Measurements from ENCODE around the gene ATP11A. TPM values are rescaled to one million over a fixed set of nuclear protein-coding genes. Genes with fewer than 3 reads are reported as not detected.

Gene ATP11A
- total and polyA plus RNA-seq, 9 of the 15 experiments (the other 6 are each of a cell fraction or from before 2014, with no cell fraction given): 0.38 to 34.2 (median 4.2) TPM

- no peak for TF ChIP-seq U2AF1 (optimal IDR thresholded peaks at IDR 0.05; ENCODE audit: low read depth, low read length)
- TF ChIP-seq ZNF212 (CRISPR knock-in tag; IDR thresholded peaks at IDR 0.05): no peak
- 0 out of 2 replicates have a peak, but pooled peaks have one; percentile 33 for TF ChIP-seq ZBTB40 (IDR thresholded peaks at IDR 0.05)
- TF ChIP-seq ZBTB40 (CRISPR knock-in tag; IDR thresholded peaks at IDR 0.05): no peak
- TF ChIP-seq GABPA (tag; conservative IDR thresholded peaks at IDR 0.05; ENCODE audit: low read depth): peak; percentile 80
- no peak for TF ChIP-seq ZSCAN32 (CRISPR knock-in tag; IDR thresholded peaks at IDR 0.05)
- TF ChIP-seq ZNF174 (CRISPR knock-in tag; IDR thresholded peaks at IDR 0.05): no peak
- 0 out of 4 replicates have a peak, but pooled peaks of 1 of the 2 experiments have one; percentile 5 for TF ChIP-seq RCOR1 (IDR thresholded peaks at IDR 0.05; ENCODE audit: borderline replicate concordance in 1 of 2, low read depth in 2 of 2, low read length in 2 of 2)
These were observed 50.8 kb downstream of the ATP11A start (continued) for GRCh38 chr13:112740502-112741131.
